Ovary (tissue), 3 donors: ENCODE data around the gene FGD4.

Experiments used
- EP300 ChIP-seq: sonication (generic); formaldehyde crosslinking; IDR thresholded peaks from one replicate; pipeline ENCODE4 v1.6.1; 2017; ENCODE audit warnings: antibody characterized with exemption
- TF ChIP-seq, protein P1 (sequence below), 3 donors: fragments of 450-650 bp in 2 of 3; fragments of 200-600 bp in 1 of 3; IDR thresholded peaks; one replicate each; pipeline versions ENCODE4 v1.5.1 to v1.8.0; 2016 to 2022; ENCODE audit warnings: antibody characterized with exemption in 3 of 3, mild to moderate bottlenecking in 1 of 3
- donor health status: DM: no; HTN: no; CAD: no.

DNA sequence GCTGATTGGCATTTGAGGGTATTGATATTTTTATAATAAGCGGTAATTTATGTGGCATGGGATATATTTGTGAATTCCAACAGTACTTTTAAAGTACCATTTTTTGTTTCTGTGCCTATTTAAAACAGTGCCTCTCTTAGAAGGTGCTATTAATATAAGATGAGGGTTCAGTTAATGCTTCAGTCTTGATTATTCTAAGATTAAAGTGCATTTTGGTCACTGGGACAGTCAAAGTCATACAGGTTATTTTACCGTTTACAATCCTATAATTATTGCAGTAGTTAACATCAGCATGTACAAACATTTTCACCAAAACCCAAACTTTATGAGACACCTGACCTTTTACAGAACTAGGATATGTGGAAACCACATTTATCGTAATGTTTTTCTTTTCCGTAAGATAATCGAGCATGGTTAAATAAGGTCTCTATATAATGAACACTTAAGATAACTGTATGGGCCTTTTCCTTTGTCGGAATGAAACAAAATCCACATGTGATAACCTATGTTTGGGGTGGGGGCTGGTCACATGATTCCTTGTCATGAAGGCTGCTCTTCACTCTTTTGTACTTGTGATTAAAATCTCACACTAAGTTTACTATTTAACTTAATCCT, 242.0 kb downstream of the FGD4 start:
- TF ChIP-seq, protein P1, sequence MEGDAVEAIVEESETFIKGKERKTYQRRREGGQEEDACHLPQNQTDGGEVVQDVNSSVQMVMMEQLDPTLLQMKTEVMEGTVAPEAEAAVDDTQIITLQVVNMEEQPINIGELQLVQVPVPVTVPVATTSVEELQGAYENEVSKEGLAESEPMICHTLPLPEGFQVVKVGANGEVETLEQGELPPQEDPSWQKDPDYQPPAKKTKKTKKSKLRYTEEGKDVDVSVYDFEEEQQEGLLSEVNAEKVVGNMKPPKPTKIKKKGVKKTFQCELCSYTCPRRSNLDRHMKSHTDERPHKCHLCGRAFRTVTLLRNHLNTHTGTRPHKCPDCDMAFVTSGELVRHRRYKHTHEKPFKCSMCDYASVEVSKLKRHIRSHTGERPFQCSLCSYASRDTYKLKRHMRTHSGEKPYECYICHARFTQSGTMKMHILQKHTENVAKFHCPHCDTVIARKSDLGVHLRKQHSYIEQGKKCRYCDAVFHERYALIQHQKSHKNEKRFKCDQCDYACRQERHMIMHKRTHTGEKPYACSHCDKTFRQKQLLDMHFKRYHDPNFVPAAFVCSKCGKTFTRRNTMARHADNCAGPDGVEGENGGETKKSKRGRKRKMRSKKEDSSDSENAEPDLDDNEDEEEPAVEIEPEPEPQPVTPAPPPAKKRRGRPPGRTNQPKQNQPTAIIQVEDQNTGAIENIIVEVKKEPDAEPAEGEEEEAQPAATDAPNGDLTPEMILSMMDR (IDR thresholded peaks at IDR 0.05), result no peak
- TF ChIP-seq EP300, result no peak
